ENCODE measurements around the gene CAMK2A. TPM values are rescaled to one million over a fixed set of nuclear protein-coding genes. Genes with fewer than 3 reads are reported as not detected.

CAMK2A gene
- total RNA-seq, result not detected

DNA sequence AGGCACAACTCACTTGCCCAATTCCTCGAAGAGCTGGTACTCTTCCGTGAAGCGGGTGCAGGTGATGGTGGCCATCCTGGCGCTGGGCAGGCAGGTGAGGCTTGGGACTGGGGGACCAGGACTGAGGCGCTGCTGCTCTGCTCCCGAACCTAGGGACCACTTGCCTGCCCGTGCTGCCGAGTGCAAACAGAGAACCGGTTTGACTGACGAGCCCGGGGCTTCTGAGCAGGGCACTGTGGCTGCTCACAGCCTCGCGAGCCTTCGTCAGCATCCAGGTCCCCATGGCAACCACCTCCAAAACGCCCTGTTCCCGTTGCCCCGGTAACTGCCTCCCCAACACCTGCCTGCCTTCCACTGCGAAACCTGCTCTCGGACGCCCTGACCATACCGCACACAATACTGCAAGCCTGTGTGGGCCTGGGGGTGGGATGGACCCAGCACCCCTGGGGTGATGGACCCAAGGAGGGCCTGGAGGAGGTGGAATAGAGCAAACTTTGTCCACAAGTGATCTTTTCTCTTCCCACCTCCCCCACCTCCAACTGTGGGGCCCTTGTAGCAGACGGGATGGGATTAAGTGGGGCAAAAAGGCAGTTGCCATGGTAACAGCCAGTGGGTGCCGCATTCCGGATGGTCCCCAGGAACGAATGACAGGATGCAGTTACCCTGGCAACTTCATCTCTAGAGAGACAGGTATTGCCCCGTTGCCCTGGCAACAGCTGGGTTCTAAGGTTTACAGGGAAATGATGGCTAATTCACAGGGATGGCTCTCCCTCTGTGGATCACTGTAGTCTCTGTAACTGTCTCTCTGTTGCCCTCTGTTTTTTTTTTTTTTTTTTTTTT lies at the start of gene CAMK2A:
TSS of gene CAMK2A (minus strand) at position 223 of the 840 bp plus-strand sequence. CDS start at position 75, 148 bp downstream.
- ATAC-seq (replicated peaks in 1 of 2) (no peak), DNase-seq (no peak)
- no peaks in the 10 kb centered on the region for H3K4me1 Mint-ChIP-seq (ENCODE audit: low read depth)
- no peaks in the 10 kb centered on the region for H3K36me3 Mint-ChIP-seq (ENCODE audit: insufficient read depth in 2 of 2)
- no peak within 1 kb of the TSS for H3K27ac Mint-ChIP-seq
- H3K4me3 Mint-ChIP-seq, result no peak within 1 kb of the TSS
- no peaks in the 10 kb centered on the region for H3K9me3 Mint-ChIP-seq
- peaks cover 13% of the 10 kb centered on the region for H3K27me3 Mint-ChIP-seq (ENCODE audit: low read depth)

GRCh38 chr5:150339165-150339564 lies 49.6 kb upstream of the CAMK2A start:
- Mint-ChIP-seq H3K4me1 (ENCODE audit: low read depth) (peaks cover 5% of the 10 kb centered on the region), H3K4me3 (no peak overlapping the region), H3K9me3 (no peaks in the 10 kb centered on the region), H3K36me3 (ENCODE audit: insufficient read depth in 2 of 2) (no peaks in the 10 kb centered on the region), H3K27me3 (ENCODE audit: low read depth) (no peaks in the 10 kb centered on the region), H3K27ac (no peak overlapping the region)
- DNase-seq, result no peak
- no peak for ATAC-seq (replicated peaks in 1 of 2)

- ATAC-seq (replicated peaks in 1 of 2) (no peak), DNase-seq (no peak)
- Mint-ChIP-seq H3K27me3 (ENCODE audit: low read depth) (no peaks in the 10 kb centered on the region), H3K4me3 (no peak overlapping the region), H3K9me3 (no peaks in the 10 kb centered on the region), H3K27ac (no peak overlapping the region), H3K36me3 (ENCODE audit: insufficient read depth in 2 of 2) (no peaks in the 10 kb centered on the region), H3K4me1 (ENCODE audit: low read depth) (peaks cover 5% of the 10 kb centered on the region)
Measured at GRCh38 chr5:150338546-150338945, 49.0 kb upstream of the CAMK2A start.

- ATAC-seq (replicated peaks in 1 of 2) (no peak), DNase-seq (no peak)
- H3K4me1 Mint-ChIP-seq (ENCODE audit: low read depth), result peaks cover 2% of the 10 kb centered on the region
- no peaks in the 10 kb centered on the region for H3K36me3 Mint-ChIP-seq (ENCODE audit: insufficient read depth in 2 of 2)
- no peaks in the 10 kb centered on the region for H3K9me3 Mint-ChIP-seq
- no peak overlapping the region for H3K27ac Mint-ChIP-seq
- H3K27me3 Mint-ChIP-seq (ENCODE audit: low read depth), result no peaks in the 10 kb centered on the region
- H3K4me3 Mint-ChIP-seq, result no peak overlapping the region
Measured at GRCh38 chr5:150335778-150336177, 46.2 kb upstream of the CAMK2A start.

GRCh38 chr5:150333400-150333799 lies 43.8 kb upstream of the CAMK2A start:
- no peak for ATAC-seq (replicated peaks in 1 of 2)
- peaks cover 8% of the 10 kb centered on the region for H3K27me3 Mint-ChIP-seq (ENCODE audit: low read depth)
- no peaks in the 10 kb centered on the region for H3K4me1 Mint-ChIP-seq (ENCODE audit: low read depth)
- DNase-seq, result no peak
- no peaks in the 10 kb centered on the region for H3K36me3 Mint-ChIP-seq (ENCODE audit: insufficient read depth in 2 of 2)
- no peak overlapping the region for H3K4me3 Mint-ChIP-seq
- no peaks in the 10 kb centered on the region for H3K9me3 Mint-ChIP-seq
- H3K27ac Mint-ChIP-seq, result no peak overlapping the region

GRCh38 chr5:150329881-150330876 lies 40.6 kb upstream of the CAMK2A start:
- H3K4me1 Mint-ChIP-seq (ENCODE audit: low read depth), result no peaks in the 10 kb centered on the region
- H3K27me3 Mint-ChIP-seq (ENCODE audit: low read depth), result peaks cover 8% of the 10 kb centered on the region
- H3K36me3 Mint-ChIP-seq (ENCODE audit: insufficient read depth in 2 of 2), result no peaks in the 10 kb centered on the region
- H3K9me3 Mint-ChIP-seq, result no peaks in the 10 kb centered on the region
- H3K4me3 Mint-ChIP-seq, result no peak overlapping the region
- no peak for DNase-seq
- H3K27ac Mint-ChIP-seq, result no peak overlapping the region
- ATAC-seq (replicated peaks in 1 of 2), result no peak

DNA sequence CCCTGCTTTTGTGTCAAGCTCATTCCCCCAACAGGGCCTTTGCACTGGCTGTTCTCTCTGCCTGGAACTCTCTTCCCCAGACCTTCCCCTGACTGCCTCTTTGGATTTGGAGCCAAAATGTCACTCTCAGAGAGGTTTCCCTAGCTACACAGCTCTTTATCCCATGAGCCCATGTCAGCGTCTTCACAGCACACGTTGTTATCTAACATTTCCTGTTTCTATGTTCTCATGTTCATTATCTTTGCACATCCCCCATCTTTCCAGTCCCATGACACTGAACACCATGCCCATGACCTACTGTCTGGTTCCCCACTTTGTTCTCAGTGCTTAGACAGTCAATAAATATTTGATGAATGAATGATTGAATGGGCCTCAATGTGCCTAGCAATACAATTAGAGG lies 39.5 kb upstream of the CAMK2A start:
- no peaks in the 10 kb centered on the region for H3K36me3 Mint-ChIP-seq (ENCODE audit: insufficient read depth in 2 of 2)
- ATAC-seq (replicated peaks in 1 of 2), result no peak
- no peaks in the 10 kb centered on the region for H3K9me3 Mint-ChIP-seq
- no peak overlapping the region for H3K4me3 Mint-ChIP-seq
- no peaks in the 10 kb centered on the region for H3K4me1 Mint-ChIP-seq (ENCODE audit: low read depth)
- DNase-seq, result no peak
- H3K27ac Mint-ChIP-seq, result no peak overlapping the region
- peaks cover 8% of the 10 kb centered on the region for H3K27me3 Mint-ChIP-seq (ENCODE audit: low read depth)

GRCh38 chr5:150328515-150328914 lies 38.9 kb upstream of the CAMK2A start:
- peaks cover 8% of the 10 kb centered on the region for H3K27me3 Mint-ChIP-seq (ENCODE audit: low read depth)
- ATAC-seq (replicated peaks in 1 of 2) (no peak), DNase-seq (no peak)
- H3K9me3 Mint-ChIP-seq, result no peaks in the 10 kb centered on the region
- no peaks in the 10 kb centered on the region for H3K36me3 Mint-ChIP-seq (ENCODE audit: insufficient read depth in 2 of 2)
- no peak overlapping the region for H3K4me3 Mint-ChIP-seq
- no peak overlapping the region for H3K27ac Mint-ChIP-seq
- H3K4me1 Mint-ChIP-seq (ENCODE audit: low read depth), result no peaks in the 10 kb centered on the region

DNA sequence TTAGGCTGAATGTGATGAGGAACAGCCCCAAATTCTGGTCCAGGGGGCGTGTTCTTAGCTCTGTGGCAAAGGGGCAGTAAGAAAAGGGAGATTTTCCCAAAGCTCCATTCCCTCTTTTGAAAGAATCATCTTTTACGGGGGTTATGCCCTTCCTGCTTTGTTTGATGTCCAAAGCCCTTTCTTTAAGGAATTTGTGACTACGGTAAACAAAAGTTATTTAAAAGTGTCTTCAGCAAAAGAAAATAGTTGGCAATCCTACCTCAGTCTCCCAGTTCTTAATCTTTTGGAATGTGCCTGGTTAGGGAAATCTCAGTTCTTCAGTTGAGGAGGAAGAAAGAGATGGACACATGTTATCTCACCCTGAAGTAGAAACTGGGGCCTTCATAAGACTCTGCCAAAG lies 37.6 kb upstream of the CAMK2A start:
- H3K9me3 Mint-ChIP-seq, result no peaks in the 10 kb centered on the region
- no peaks in the 10 kb centered on the region for H3K36me3 Mint-ChIP-seq (ENCODE audit: insufficient read depth in 2 of 2)
- peaks cover 8% of the 10 kb centered on the region for H3K27me3 Mint-ChIP-seq (ENCODE audit: low read depth)
- peaks cover under 1% of the 10 kb centered on the region for H3K4me1 Mint-ChIP-seq (ENCODE audit: low read depth)
- ATAC-seq (replicated peaks in 1 of 2) (no peak), DNase-seq (no peak)
- H3K27ac Mint-ChIP-seq, result no peak overlapping the region
- H3K4me3 Mint-ChIP-seq, result no peak overlapping the region

DNA sequence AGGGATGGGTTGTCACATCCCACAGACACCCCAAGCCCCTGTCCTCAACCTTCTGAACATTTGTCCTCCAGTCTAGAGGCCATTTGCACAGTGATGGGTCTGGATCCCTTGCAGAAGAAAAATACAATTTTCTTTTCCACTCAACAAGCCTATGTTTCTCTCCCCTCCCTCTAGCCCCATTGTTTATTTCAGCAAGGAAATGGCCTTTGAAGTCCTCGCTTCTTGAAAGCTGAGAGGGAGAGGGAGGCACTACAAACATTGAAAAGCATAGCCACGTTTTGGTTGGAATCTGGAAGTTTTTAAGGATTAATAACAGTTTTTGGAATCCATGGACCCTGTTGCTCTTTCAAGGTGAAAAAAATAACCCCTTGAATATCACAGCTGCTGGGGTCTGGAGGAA lies 37.1 kb upstream of the CAMK2A start:
- Mint-ChIP-seq H3K36me3 (ENCODE audit: insufficient read depth in 2 of 2) (no peaks in the 10 kb centered on the region), H3K9me3 (no peaks in the 10 kb centered on the region), H3K27ac (no peak overlapping the region), H3K4me1 (ENCODE audit: low read depth) (peaks cover 5% of the 10 kb centered on the region), H3K4me3 (no peak overlapping the region), H3K27me3 (ENCODE audit: low read depth) (peaks cover 8% of the 10 kb centered on the region)
- ATAC-seq (replicated peaks in 1 of 2), result no peak
- DNase-seq, result no peak

DNA sequence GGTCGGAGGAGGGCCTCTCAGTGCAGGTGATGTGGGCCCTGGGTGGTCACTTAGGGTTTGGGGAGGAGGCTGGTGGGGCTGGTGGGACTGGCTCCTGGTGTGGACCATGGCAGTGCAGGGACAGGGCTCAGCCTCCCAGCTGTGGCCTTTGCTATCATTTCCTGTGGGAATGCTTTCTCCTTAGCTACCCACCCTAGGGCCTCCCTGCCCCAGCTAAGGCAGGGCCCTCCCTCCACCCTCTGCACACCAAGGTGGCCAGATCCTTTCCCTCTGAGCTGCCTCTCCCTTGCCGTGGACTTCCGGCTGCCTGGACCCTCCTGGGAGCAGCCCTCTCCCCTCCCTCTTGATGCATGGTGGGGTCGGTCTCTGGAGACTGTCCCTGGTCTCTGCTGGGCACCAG lies 35.9 kb upstream of the CAMK2A start:
- Mint-ChIP-seq H3K36me3 (ENCODE audit: insufficient read depth in 2 of 2) (no peaks in the 10 kb centered on the region), H3K27ac (no peak overlapping the region), H3K9me3 (peaks cover 0 to 2% of the 10 kb centered on the region in 2 donors), H3K4me3 (no peak overlapping the region), H3K27me3 (ENCODE audit: low read depth) (peaks cover 8% of the 10 kb centered on the region), H3K4me1 (ENCODE audit: low read depth) (peaks cover 6% of the 10 kb centered on the region)
- DNase-seq (no peak), ATAC-seq (replicated peaks in 1 of 2) (no peak)

- DNase-seq, result no peak
- ATAC-seq (replicated peaks in 1 of 2), result no peak
- peaks cover 0 to 2% of the 10 kb centered on the region in 2 donors for H3K9me3 Mint-ChIP-seq
- H3K36me3 Mint-ChIP-seq (ENCODE audit: insufficient read depth in 2 of 2), result no peaks in the 10 kb centered on the region
- no peak overlapping the region for H3K27ac Mint-ChIP-seq
- H3K4me1 Mint-ChIP-seq (ENCODE audit: low read depth), result peaks cover 6% of the 10 kb centered on the region
- H3K4me3 Mint-ChIP-seq, result no peak overlapping the region
- H3K27me3 Mint-ChIP-seq (ENCODE audit: low read depth), result peaks cover 2% of the 10 kb centered on the region
Measured at GRCh38 chr5:150323819-150324218, 34.2 kb upstream of the CAMK2A start.

GRCh38 chr5:150323092-150323491 lies 33.5 kb upstream of the CAMK2A start:
- H3K4me1 Mint-ChIP-seq (ENCODE audit: low read depth), result peaks cover 6% of the 10 kb centered on the region
- H3K36me3 Mint-ChIP-seq (ENCODE audit: insufficient read depth in 2 of 2), result no peaks in the 10 kb centered on the region
- no peak overlapping the region for H3K27ac Mint-ChIP-seq
- H3K27me3 Mint-ChIP-seq (ENCODE audit: low read depth), result peaks cover 1% of the 10 kb centered on the region
- no peak overlapping the region for H3K4me3 Mint-ChIP-seq
- DNase-seq (no peak), ATAC-seq (replicated peaks in 1 of 2) (no peak)
- peaks cover 0 to 2% of the 10 kb centered on the region in 2 donors for H3K9me3 Mint-ChIP-seq
